DND-41 (cell line): ENCODE data around the gene EBF4.
A peak's percentile ranks its signal among the peaks of the same experiment; 100 is the strongest.

Experiments used
- ATAC-seq: fragments of 200-7000 bp; cut with Tn5 transposase; 3 replicates; pipeline ENCODE4 v1.9.1; 2021; ENCODE audit warnings: low read depth; ENCODE audit not compliant: insufficient read depth
- DNase-seq: peaks from one replicate; pipeline ENCODE4 v3.0.0-alpha.2; 2020
- H2AFZ ChIP-seq: 2 replicates; pipeline ENCODE4 v1.6.0; 2012; ENCODE audit warnings: low read depth, low read length
- H3K27ac ChIP-seq: 2 replicates; pipeline ENCODE4 v1.5.1; 2012; ENCODE audit warnings: low read length, inconsistent platforms
- H3K27me3 ChIP-seq: fragments of 200-600 bp; sonication (generic); 2 replicates; pipeline ENCODE4 v1.6.0; 2012; ENCODE audit warnings: low read length, mild to moderate bottlenecking, inconsistent platforms; ENCODE audit not compliant: insufficient read depth, poor library complexity
- H3K36me3 ChIP-seq: 2 replicates; pipeline ENCODE4 v1.5.1; 2012; ENCODE audit warnings: low read length, inconsistent platforms; ENCODE audit not compliant: insufficient read depth
- H3K4me1 ChIP-seq: 2 replicates; pipeline ENCODE4 v1.5.1; 2012; ENCODE audit warnings: mild to moderate bottlenecking, low read length; ENCODE audit not compliant: insufficient read depth
- H3K4me2 ChIP-seq: 2 replicates; pipeline ENCODE4 v1.6.0; 2012; ENCODE audit warnings: mild to moderate bottlenecking, moderate library complexity, low read length, inconsistent platforms; ENCODE audit not compliant: insufficient read depth
- H3K4me3 ChIP-seq, 2 experiments: fragments of 200-600 bp in 1 of 2; shearing (Covaris generic) in 1 of 2; 2 replicates each; pipeline ENCODE4 v1.5.1; 2012 to 2016; ENCODE audit warnings: inconsistent platforms in 2 of 2, low read length in 2 of 2, mild to moderate bottlenecking in 2 of 2, low read depth in 1 of 2, moderate library complexity in 1 of 2
- H3K79me2 ChIP-seq: 2 replicates; pipeline ENCODE4 v1.6.0; 2012; ENCODE audit warnings: low read length, inconsistent platforms; ENCODE audit not compliant: insufficient read depth
- H3K9ac ChIP-seq: 2 replicates; pipeline ENCODE4 v1.6.0; 2012; ENCODE audit warnings: low read depth, mild to moderate bottlenecking, inconsistent platforms, low read length, moderate library complexity
- H3K9me3 ChIP-seq: 2 replicates; pipeline ENCODE4 v1.5.1; 2012; ENCODE audit warnings: low read length, moderate library complexity, mild to moderate bottlenecking, inconsistent platforms; ENCODE audit not compliant: insufficient read depth, severe bottlenecking
- H4K20me1 ChIP-seq: 2 replicates; pipeline ENCODE4 v1.6.0; 2012; ENCODE audit warnings: low read length; ENCODE audit not compliant: insufficient read depth
- EZH2 ChIP-seq: IDR thresholded peaks from 3 replicates; pipeline ENCODE4 v1.6.1; 2012; ENCODE audit warnings: borderline replicate concordance, low read depth, mild to moderate bottlenecking, moderate library complexity, low read length, inconsistent platforms; ENCODE audit not compliant: severe bottlenecking
- TF ChIP-seq, protein P1 (sequence below): IDR thresholded peaks from 2 replicates; pipeline ENCODE4 v1.5.1; 2012; ENCODE audit warnings: borderline replicate concordance, low read length, moderate library complexity, mild to moderate bottlenecking; ENCODE audit not compliant: poor library complexity, severe bottlenecking; ENCODE audit errors: extremely low read depth

EBF4 gene

GRCh38 chr20:2708073-2708415 is 15.5 kb downstream of the EBF4 start:
- Histone ChIP-seq H3K9ac (no peak overlapping the region), H3K4me2 (no peak overlapping the region), H3K27me3 (peaks cover 48% of the 10 kb centered on the region), H3K4me3 (no peak overlapping the region), H2AFZ (no peak overlapping the region), H3K4me1 (no peaks in the 10 kb centered on the region), H3K9me3 (no peaks in the 10 kb centered on the region), H3K36me3 (no peaks in the 10 kb centered on the region), H3K79me2 (no peaks in the 10 kb centered on the region), H4K20me1 (peaks cover 4% of the 10 kb centered on the region; the same call in 1 of the 2 replicates), H3K27ac (no peak overlapping the region)
- TF ChIP-seq, protein P1, sequence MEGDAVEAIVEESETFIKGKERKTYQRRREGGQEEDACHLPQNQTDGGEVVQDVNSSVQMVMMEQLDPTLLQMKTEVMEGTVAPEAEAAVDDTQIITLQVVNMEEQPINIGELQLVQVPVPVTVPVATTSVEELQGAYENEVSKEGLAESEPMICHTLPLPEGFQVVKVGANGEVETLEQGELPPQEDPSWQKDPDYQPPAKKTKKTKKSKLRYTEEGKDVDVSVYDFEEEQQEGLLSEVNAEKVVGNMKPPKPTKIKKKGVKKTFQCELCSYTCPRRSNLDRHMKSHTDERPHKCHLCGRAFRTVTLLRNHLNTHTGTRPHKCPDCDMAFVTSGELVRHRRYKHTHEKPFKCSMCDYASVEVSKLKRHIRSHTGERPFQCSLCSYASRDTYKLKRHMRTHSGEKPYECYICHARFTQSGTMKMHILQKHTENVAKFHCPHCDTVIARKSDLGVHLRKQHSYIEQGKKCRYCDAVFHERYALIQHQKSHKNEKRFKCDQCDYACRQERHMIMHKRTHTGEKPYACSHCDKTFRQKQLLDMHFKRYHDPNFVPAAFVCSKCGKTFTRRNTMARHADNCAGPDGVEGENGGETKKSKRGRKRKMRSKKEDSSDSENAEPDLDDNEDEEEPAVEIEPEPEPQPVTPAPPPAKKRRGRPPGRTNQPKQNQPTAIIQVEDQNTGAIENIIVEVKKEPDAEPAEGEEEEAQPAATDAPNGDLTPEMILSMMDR, result no peak
- no peak for TF ChIP-seq EZH2
- ATAC-seq (no peak), DNase-seq (no peak)

DNA sequence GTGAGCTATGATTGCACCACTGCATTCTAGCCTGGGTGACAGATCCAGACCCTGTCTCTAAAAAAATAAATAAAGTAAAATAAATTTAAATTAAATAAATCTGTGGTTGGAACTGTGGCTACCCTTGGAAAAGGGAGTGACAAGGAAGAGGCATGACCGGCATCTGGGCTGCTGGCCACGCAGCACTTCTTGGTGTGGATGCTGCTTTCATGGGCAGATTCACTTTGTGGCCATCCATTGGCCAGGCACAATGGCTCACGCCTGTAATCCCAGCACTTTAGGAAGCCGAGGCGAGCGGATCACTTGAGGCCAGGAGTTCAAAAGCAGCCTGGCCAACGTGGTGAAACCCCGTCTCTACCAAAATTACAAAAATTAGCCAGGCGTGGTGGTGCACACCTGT is 16.1 kb downstream of the EBF4 start:
- peaks cover 48% of the 10 kb centered on the region for H3K27me3 ChIP-seq
- no peak overlapping the region for H3K27ac ChIP-seq
- H3K4me1 ChIP-seq, result no peaks in the 10 kb centered on the region
- H3K4me3 ChIP-seq, result no peak overlapping the region
- H3K79me2 ChIP-seq, result no peaks in the 10 kb centered on the region
- H3K9me3 ChIP-seq, result no peaks in the 10 kb centered on the region
- H3K9ac ChIP-seq, result no peak overlapping the region
- H4K20me1 ChIP-seq, result peaks cover 4% of the 10 kb centered on the region; the same call in 1 of the 2 replicates
- ATAC-seq (no peak), DNase-seq (no peak)
- H2AFZ ChIP-seq, result no peak overlapping the region
- no peaks in the 10 kb centered on the region for H3K36me3 ChIP-seq
- TF ChIP-seq EZH2, result no peak
- TF ChIP-seq, protein P1, result no peak
- no peak overlapping the region for H3K4me2 ChIP-seq

- ATAC-seq, result no peak
- Histone ChIP-seq H3K79me2 (no peaks in the 10 kb centered on the region), H3K4me2 (no peak overlapping the region), H3K36me3 (no peaks in the 10 kb centered on the region), H3K9ac (no peak overlapping the region), H3K27me3 (peaks cover 45% of the 10 kb centered on the region), H3K27ac (no peak overlapping the region), H2AFZ (no peak overlapping the region), H4K20me1 (peaks cover 4% of the 10 kb centered on the region; the same call in 1 of the 2 replicates), H3K9me3 (no peaks in the 10 kb centered on the region), H3K4me1 (no peaks in the 10 kb centered on the region), H3K4me3 (no peak overlapping the region)
- TF ChIP-seq EZH2, result no peak
- TF ChIP-seq, protein P1, result no peak
- no peak for DNase-seq
Measured at GRCh38 chr20:2709205-2709981, 16.8 kb downstream of the EBF4 start.

DNA sequence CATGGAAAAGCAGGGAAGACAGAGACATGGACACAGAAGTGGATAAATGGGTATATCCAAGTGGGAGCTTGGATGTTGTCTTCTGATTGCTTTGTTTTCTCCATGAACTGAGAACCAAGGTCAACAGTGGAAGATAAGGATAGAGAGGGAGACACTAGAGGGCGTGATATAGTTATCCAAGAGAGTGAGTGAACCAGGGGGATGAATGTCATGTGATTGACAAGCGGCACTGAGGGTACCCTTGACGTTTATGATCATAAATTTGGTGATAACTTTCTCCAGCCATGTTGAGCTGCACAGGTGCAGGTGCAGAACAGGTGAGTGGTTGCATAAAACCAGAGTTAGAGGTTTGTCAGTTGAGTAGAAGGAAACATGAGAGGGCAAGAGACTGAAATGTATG is 20.7 kb downstream of the EBF4 start:
- Histone ChIP-seq H3K27ac (no peak overlapping the region), H4K20me1 (no peaks in the 10 kb centered on the region), H3K4me2 (no peak overlapping the region), H3K9ac (no peak overlapping the region), H3K27me3 (peaks cover 26% of the 10 kb centered on the region), H3K9me3 (peaks cover 2% of the 10 kb centered on the region), H2AFZ (no peak overlapping the region), H3K36me3 (no peaks in the 10 kb centered on the region), H3K4me1 (no peaks in the 10 kb centered on the region), H3K79me2 (no peaks in the 10 kb centered on the region), H3K4me3 (no peak overlapping the region)
- ATAC-seq, result no peak
- DNase-seq, result no peak
- TF ChIP-seq, protein P1, result peak; percentile 56
- TF ChIP-seq EZH2, result no peak
